Transverse colon (tissue), 4 donors: ENCODE measurements around the gene DOCK3.
"Not testable (repeated sequence)": the region's sequence is repeated elsewhere in the genome, so short reads cannot be mapped to it uniquely, and the experiment has no call there.

Source experiments
- CTCF ChIP-seq, 5 experiments: fragments of 200-600 bp in 3 of 5; fragments of 450-650 bp in 2 of 5; sonication (generic) in 3 of 5; IDR thresholded peaks; 1 replicate in 2 of 5; 2 replicates in 3 of 5; pipeline ENCODE4 v1.5.1; 2016 to 2017; ENCODE audit warnings: antibody characterized with exemption in 5 of 5, inconsistent platforms in 3 of 5, mild to moderate bottlenecking in 2 of 5, moderate library complexity in 1 of 5
- POLR2A ChIP-seq: fragments of 450-650 bp; IDR thresholded peaks from one replicate; pipeline ENCODE4 v1.6.1; 2016; ENCODE audit warnings: antibody characterized with exemption, mild to moderate bottlenecking, moderate library complexity
- POLR2AphosphoS5 ChIP-seq, 3 donors: sonication (generic); formaldehyde crosslinking; IDR thresholded peaks; one replicate each; pipeline ENCODE4 v1.6.1; 2016; ENCODE audit warnings: antibody characterized with exemption in 3 of 3

GRCh38 chr3:51264166-51264565 lies 589.4 kb downstream of the DOCK3 start:
- TF ChIP-seq CTCF (IDR thresholded peaks at IDR 0.05); POLR2A; POLR2AphosphoS5 (IDR thresholded peaks at IDR 0.05): not testable (repeated sequence)
